GM21515 (cell line): Measurements from ENCODE around the gene EXOC7.
"Not testable (repeated sequence)": the region's sequence is repeated elsewhere in the genome, so short reads cannot be mapped to it uniquely, and the experiment has no call there.

Experiments used
- ATAC-seq: cut with Tn5 transposase; IDR thresholded peaks from one replicate; pipeline ENCODE4 v1.9.1; 2021; ENCODE audit not compliant: unreplicated experiment

Gene EXOC7

DNA sequence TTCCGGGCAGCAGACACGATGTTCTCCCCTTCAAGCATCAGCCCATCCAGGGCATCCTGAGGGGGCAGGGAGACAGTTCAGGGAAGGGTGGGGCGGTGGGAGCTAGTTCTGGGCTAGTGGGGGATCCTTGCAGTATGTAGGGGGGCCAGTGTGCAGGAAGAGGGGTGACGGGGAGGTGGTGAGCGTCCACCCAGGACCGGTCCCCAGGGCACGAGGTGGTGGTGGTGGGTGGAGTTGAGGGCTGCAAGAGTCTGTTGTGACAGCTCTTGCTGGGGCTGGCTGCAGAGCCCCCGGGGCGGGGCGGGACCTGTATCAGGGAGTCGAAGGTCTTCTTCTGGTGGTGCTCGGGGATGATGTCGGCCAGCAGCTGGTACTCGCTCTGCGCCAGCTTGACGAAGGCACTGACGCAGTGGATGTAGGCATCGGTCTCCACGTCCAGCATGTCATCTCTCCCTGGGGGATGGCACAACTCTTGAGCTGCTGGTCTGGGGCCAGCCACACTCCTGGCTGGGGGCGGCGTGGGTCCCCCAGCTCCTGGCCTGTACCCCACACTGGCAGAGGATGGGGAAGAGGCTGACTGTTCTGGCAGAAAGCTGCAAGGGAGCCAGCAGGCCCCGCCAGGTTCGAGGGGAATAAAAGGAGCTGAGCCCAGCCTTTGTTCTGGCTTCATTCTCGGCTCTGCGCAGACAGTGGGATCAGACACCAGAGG lies 14.6 kb downstream of the EXOC7 start:
- no peak for ATAC-seq

DNA sequence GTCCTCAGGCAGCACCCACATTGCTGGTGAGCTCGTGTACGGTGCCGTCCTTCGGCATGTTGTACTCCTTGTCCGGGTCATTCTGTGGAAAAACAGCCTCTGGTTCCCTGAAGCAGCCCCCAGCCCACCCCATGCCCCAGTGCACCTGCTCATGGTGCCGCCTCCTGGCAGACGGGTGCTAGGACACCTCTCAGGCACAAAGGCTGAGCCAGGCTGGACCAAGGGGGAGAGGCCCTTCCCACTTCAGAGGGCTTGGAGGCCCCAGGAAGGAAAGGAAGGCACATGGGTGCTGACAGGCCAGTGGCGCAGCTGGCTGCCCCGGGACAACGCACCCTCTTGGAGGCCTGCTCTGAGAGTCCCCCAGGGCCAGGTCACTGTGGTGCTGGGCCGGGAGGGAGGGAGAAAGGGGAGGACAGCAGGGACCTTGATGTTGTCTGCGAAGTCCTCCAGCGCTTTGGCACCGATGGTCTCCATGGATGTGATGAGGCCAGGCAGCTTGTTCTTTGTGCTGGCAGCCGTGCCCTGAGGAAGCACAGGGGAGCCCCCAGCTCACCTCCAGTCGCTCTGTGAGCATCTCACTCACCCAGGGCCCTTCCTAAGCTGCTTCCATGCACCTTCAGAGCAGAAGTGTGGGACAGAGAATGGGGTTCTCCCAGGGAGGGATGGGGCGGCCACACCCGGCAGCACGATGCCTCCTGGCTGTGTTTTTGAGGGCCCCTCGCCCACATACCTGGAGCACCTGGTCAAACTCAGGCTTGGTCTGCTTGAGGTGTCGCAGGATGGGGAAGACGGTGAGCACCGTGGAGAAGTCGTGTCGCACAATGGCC lies 15.3 kb downstream of the EXOC7 start:
- no peak for ATAC-seq

DNA sequence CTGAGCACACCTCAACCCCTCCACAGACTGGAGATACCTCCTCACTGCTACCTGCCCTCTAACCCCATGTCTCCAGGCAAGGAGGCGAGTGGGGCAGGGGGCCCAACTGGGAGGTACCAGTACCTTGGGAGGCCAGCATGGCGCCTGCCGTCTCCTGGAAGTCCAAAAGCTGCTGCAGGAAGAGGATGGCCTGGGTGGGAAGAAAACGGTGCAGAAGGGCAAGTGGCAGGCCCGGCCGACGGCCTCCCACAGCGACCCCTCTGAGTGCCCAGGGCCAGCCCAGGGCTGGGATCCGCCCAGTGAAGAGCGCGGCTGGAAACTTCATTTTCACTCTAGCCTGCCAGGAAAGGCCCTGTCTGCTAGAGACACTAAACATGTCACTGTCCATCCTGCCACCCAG lies 16.1 kb downstream of the EXOC7 start:
- no peak for ATAC-seq

DNA sequence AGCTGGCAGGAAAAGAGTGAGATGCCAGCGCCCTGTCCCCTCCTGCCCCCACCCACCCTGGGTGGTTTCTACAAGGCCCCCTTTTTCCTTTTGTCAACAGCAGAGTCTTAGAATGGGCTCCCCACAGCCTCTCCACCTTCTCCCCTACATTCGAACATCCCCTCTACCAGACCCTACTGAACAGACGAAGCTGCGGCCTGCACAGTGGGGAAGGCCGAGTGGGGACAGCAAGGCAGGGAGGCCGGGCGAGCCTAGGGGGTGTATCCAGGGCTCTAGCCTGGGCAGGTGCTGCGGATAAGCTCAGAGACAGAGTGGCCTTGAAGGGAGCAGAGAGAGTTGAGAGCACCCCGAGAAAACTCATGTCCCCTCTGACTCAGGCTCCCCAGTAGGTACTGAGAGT lies 17.2 kb downstream of the EXOC7 start:
- ATAC-seq = no peak

DNA sequence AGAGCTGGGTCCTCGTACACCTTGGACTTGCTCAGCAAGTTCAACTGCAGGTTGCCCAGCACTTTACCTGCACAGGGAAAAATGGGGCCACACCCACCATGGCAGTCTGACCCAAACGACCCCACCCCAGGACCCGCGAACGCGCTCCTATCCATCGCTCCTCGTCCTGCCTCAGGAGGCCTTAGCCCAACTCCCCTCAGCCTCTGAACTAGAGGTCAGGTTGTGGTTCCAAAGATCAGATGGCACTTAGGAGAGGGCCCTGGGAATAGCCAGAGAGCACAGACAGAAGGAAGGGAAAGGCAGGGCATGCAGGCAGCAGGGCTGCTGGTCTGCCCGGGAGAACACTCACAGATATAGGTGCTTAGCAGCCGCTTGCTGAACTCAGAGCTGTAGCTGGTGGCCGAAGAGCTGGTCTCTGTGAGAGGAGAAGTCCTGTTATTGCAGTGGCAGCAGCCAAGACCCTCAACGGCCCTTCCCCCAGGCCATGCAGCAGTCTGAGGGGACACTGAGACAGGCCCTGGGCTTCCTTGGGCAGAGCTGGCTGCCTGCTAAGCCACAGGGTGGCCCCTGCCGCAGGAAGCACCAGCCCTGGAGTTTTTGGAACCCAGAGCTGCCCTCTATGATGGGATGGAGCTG lies 17.7 kb downstream of the EXOC7 start:
- no peak for ATAC-seq

DNA sequence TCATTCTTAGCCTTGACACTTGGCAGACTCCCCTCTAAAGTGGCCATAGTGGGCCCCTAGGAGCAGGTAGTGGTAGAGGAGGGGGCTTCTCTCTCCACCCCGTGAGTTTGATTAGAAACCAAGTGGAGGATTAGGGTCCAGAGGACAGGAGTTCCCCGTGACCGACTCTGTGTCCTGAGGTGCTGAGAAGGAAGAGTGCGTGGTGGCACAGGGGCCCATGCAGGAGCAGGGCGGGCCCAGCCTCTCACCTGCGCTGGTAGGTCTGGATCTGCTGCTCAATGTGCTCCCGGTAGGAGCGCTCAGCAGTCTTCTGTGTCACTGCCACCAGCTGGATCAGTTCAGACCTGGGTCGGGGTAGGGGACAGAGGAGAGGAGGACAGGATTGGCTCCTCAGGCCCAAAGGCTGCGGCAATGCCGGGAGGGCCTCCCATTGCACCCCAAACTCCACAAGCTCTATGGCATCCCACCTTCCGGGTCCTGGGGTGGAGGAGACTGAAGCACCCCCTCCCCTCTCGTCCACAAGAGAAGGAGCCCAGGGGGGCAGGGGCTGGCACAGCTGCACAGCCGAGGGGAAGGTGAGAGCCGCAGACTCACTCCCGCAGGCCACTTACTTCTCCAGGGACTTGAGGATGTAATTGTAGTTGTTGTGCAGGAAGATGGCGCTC lies 18.4 kb downstream of the EXOC7 start:
- no peak for ATAC-seq

DNA sequence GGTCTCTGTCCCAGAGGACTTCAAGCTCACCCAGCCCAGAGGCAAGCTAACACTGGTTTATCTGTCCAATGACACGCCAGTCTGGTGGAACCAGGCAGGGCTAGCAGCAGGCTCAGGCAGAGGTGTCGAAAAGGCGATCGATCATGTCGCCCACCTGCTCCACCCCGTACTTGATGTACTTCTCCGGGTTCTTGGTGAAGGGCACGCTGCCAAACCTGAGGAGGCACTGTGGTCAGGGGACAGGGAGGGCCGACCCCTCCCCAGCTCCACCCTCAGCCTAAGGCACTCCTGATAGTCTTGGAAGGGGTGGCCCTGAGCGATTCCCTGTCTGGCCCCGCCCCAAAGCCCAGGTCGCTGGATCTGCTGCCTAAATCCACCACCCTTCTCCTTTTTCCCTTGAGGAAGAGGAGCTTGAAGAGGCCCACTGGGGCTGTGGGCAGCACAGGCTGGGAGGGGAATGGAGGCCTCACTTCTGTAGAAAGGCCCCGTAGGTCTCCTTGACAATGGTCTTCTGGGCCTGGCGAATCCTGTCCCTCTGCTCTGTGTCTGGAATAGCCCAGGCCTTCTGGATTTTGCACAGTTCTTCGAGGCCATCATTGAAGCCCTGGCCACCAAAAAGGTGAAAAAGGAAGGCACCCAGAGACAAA lies 19.9 kb downstream of the EXOC7 start:
- ATAC-seq = no peak

DNA sequence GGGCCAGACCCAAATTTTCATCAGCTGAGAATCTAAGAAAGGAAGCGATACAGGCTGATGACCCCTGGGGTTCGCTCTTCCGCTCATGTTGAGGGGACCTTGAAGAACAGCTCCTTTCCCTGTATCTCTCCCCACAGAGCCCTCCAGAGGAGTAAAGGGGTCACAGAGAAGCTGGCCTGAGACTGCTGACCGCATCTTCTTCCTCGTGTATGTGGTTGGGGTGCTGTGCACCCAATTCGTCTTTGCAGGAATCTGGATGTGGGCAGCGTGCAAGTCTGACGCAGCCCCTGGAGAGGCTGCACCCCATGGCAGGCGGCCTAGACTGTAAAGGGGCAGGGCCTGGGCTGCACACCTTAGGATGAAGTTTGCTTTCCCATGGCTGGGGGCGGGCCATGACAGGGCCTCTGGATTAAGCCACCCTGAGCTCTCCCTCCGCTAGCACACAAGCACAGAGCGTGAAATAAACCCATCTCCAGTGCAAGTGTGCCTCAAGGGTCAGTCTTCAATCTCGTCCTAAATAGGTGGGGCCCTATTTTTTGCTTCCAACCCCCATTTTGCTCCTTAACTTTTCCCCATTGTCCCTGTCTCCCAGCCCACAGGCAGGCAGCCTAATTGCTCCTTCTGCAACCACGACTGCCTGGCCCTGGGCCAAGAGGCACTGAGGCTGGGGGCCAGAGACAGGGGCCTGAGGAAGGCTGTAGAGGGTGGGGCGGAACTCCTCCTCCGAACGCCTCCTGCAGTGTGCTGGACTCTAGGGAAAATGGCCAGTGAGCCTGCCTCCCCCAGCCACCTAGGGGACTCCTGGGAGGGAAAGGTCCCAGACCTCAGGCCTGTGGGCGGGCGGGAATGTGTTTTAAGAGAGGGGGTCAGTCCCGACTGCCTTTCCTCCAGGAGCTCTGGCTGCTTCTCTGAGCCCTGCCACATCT lies 21.0 kb downstream of the EXOC7 start:
- no peak for ATAC-seq

DNA sequence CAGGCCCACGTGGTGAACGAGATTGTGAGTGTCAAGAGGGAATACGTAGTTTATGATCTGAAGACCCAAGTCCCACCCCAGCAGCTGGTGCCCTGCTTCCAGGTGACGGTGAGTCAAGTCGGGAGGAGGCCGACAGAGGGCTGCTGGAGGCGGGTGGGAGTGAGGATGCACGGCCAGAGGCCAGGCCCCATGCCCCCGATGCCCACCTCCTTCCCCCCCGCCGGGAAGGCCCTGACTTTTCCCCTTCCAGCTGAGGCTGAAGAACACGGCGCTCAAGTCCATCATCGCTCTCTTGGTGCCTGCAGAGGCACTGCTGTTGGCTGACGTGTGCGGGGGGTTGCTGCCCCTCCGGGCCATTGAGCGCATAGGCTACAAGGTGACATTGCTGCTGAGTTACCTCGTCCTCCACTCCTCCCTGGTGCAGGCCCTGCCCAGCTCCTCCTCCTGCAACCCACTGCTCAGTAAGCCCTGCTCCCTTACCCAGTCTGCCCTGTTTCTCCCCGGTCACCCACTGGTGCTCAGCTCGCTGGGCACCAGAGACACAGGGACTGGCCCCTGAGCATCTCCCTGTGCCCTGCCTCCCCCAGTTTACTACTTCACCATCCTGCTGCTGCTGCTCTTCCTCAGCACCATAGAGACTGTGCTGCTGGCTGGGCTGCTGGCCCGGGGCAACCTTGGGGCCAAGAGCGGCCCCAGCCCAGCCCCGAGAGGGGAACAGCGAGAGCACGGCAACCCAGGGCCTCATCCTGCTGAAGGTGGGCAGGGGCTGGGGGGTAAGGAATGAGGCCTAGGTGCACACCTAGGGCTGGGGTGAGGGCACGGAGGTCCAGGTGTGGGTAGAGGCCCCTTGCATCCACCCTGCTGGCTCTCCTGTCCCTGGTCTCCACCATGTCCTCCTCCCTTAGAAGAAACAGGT lies 22.0 kb downstream of the EXOC7 start:
- ATAC-seq = no peak

DNA sequence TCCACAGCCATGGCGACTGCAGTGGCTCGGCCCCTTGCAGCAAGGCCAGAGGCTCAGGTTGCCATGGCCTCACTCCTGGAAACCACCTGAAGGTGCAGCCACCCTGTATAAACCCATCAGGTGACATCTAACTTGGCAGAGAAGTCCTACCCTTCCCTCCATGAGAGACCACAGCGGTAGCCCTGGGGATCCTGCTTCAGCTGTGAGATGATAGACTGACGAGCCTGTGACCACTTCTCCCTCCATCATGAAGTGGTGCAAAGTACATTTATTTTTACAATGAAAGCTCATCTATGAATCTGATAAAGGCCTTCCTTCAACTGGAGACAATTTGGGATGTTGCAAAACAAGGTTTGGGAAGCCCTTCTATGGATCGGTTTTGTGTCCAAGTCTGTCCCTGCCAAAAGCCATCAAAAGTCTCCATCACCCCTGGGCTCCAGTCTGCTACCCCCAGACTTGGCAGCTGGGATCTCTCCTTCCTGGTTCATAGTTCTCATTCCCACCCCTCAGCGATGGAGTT lies 22.8 kb downstream of the EXOC7 start:
- ATAC-seq = no peak

DNA sequence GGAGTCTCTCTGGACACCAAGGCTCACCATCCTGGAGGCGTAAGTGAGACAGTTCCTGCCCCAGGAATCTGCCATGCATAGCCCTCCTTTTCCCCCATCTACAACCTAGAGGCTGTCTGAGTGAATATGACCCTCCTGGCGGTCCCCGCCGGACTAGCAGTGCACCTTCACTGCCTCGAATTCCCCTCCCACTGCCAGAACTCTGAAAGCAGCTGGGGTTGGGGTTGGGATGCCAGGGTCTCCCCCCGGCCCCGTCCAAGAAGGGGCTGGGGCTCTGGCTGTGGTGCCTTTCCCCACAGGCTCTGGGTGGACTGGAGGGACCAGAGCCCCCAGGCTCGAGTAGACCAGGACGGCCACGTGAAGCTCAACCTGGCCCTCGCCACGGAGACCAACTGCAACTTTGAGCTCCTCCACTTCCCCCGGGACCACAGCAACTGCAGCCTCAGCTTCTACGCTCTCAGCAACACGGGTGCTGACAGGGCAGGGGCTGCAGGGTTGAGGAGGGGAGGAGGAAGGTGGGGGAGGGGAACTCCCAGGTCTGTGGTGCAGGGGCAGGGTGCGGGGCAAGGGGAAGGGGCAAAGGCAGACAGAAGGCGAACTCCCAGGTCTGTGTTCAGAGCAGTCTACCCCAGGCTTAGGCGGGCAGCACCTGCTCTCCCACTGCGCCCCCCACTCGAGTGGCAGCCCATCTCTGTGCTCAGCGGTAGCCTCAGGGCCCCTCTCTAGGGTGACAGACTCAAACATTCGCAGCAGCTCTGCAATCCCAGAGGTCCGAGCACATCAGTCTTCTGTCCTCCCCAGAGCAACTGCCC lies 23.4 kb downstream of the EXOC7 start:
- no peak for ATAC-seq

DNA sequence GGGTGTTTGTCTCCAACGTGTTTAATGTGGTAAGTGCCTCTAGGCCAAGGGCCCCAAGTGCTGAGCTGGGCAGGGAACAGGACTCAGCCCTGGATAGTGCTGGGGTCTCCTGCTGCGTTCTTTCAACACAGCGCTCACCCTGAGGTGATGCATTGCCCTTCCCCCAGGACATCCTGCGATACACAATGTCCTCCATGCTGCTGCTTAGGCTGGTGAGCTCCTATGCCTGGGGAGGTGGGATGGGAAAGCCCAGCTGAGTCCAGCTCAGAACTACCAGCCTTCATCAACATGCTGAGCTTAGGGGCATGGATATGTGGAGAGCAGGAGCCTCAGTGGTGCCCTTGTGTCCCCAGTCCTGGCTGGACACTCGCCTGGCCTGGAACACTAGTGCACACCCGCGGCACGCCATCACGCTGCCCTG lies 24.0 kb downstream of the EXOC7 start:
- no peak for ATAC-seq

DNA sequence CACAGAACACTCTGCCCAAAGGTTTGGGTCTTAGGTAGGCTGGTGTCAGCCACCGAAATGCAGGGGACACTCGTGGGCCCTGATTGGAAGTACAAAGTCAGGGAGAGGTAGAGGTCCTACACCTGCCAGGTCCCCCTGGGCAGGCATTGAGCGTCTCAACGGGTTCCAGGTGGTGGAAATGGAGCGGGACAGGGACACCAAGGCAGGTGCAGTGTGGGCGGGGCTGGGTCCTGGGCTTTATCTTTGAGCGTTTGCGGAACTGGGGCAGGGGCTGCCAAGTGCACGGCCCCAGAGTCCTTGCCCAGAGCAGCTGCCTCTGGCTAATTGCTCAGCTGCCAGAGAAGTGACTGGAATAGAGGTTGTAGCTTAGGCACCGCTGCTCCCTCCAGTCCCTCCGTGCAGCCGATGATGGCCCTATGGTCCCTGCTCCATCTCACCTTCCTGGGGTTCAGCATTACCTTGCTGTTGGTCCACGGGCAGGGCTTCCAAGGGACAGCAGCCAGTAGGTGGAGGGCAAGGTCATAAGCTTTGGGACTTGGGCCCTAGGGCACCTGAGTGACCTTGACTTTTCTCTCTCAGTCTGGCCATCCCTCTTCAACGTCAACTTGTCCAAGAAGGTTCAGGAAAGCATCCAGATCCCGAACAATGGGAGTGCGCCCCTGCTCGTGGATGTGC lies 24.6 kb downstream of the EXOC7 start, which contains the start of gene ZACN:
Gene ZACN, plus strand, starts transcription at position 323 of the 675 bp plus-strand sequence. Its CDS starts 83 bp downstream, at position 406.
- ATAC-seq = no peak

DNA sequence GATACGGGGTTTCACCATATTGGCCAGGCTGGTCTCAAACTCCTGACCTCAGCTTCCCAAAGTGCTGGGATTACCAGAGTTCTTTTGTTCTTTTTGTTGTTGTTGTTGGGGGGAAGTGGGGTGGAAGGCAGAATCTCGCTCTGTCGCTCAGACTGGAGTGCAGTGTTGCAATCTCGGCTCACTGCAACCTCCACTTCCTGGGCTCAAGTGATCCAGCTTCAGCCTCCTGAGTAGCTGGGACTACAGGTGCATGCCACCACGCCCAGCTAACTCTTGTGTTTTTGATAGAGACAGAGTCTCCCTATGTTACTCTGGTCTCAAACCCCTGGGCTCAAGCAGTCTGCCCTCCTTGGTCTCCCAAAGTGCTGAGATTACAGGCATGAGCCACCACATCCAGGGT lies 25.2 kb downstream of the EXOC7 start:
- ATAC-seq = not testable (repeated sequence)

DNA sequence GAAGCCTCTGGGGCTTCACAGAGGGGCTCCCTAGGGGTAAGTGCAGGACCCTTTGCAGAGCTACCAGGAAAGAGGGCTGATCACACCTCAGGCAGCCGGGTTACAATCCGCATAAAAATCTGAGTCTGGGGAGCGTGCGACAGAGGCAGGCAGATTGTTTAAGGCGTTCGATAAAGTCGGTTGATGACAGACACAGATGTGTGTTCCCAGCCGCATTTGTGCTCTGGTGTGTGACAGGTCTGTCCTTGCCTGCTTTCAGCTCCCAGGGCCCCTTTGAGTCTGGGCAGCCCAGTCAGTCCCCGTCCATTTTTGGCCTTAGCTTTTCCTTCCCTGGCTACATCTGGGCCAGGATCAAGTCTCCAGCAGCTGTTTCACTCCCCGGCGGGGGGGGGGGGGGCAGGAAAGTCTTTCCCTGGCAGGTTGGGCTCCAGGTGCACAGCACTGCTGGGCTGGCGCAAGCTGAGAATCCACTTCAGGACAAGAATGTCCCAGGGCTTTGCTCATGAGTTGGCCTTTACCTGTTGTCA lies 25.9 kb downstream of the EXOC7 start:
- ATAC-seq = no peak

DNA sequence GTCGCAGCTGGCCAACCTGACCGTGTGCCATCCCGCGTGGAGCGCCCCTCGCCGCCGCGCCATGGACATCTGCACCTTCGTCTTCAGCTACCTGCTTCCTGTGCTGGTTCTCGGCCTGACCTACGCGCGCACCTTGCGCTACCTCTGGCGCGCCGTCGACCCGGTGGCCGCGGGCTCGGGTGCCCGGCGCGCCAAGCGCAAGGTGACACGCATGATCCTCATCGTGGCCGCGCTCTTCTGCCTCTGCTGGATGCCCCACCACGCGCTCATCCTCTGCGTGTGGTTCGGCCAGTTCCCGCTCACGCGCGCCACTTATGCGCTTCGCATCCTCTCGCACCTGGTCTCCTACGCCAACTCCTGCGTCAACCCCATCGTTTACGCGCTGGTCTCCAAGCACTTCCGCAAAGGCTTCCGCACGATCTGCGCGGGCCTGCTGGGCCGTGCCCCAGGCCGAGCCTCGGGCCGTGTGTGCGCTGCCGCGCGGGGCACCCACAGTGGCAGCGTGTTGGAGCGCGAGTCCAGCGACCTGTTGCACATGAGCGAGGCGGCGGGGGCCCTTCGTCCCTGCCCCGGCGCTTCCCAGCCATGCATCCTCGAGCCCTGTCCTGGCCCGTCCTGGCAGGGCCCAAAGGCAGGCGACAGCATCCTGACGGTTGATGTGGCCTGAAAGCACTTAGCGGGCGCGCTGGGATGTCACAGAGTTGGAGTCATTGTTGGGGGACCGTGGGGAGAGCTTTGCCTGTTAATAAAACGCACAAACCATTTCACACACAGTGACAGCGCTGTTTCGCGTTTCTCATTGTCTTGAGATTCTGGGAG lies 26.6 kb downstream of the EXOC7 start:
- ATAC-seq = no peak
